Kidney capillary endothelial cell (primary cell): Measurements from ENCODE around the gene ZNF74.
"Not testable (repeated sequence)": the region's sequence is repeated elsewhere in the genome, so short reads cannot be mapped to it uniquely, and the experiment has no call there.

Experiments used
- DNase-seq: peaks from one replicate; pipeline ENCODE4 v3.0.0-alpha.2; 2018; ENCODE audit warnings: low spot score

The ZNF74 gene

GRCh38 chr22:20400606-20401375, 6.8 kb downstream of the ZNF74 start:
- no peak for DNase-seq

- DNase-seq, result no peak
Observed at GRCh38 chr22:20401376-20402014, 7.5 kb downstream of the ZNF74 start.

DNA sequence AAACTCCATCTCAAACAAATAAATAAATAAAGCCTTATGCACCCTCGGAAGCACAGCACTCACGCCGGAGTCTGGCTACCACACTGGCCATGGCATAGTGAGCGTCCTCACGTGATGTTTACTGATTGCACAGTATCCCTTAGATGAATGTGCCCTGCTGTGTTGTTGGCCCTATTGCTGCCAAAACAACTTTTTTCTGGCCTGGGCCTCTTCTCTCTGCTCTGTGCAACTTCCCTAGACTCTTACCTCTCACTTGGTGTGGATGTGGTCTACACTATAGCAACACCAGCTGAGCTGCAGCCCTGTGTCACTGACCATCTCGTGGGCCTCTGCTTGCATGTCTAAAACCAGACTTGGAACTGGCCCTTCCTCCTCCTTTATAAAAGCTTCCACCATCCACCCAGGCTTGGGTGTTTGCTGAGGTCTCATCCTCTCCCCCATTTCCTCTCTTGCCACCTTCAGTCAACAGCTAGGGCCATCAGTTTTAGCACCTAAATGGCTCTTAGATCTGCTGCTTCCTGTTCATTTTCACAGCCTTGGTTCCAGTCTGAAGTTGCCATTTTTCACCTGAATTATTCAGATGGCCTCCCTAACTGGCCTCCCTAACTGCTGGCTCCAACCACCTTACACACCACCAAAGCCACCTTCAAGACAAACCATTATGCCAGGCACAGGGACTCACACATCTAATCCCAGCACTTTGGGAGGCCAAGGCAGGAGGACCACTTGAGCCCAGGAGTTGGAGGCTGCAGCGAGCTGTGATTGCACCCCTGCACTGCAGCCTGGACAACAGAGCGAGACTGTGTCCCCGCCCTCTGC, 9.2 kb downstream of the ZNF74 start:
- DNase-seq, result no peak

GRCh38 chr22:20403779-20404140, 9.8 kb downstream of the ZNF74 start:
- no peak for DNase-seq

- DNase-seq, result no peak
Observed at GRCh38 chr22:20404881-20405280, 10.9 kb downstream of the ZNF74 start.

- DNase-seq, result no peak
Observed at GRCh38 chr22:20405291-20405930, 11.5 kb downstream of the ZNF74 start.

- DNase-seq, result no peak
Observed at GRCh38 chr22:20405931-20406685, 12.2 kb downstream of the ZNF74 start.

DNA sequence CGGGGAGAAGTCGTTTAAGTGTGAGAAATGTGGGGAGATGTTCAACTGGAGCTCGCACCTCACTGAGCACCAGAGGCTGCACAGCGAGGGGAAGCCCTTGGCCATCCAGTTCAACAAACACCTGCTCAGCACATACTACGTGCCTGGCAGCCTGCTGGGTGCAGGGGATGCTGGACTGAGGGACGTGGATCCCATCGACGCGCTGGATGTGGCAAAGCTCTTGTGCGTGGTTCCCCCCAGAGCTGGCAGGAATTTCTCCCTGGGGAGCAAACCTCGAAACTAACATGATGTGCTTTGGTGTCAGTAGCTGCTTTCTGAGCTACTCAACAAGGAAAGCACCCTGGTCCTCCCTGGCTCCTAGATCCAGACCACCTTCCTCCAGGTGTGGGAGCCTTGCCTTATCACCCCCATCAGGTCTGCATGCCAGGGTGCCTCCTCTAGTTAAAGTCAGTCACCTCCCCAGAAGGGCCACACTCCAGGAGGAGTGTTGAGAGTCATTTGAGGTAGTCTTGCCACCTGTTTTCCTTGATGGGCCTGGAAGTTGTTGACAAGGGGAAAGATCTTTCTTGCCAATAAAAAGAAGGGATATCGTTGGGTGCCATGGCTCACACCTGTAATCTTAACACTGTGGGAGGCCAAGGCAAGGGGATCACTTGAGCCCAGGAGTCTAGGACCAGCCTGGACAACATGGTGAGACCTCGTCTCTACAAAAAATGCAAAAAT, 12.9 kb downstream of the ZNF74 start:
- DNase-seq, result no peak

- no peak for DNase-seq
Observed at GRCh38 chr22:20407829-20408228, 13.9 kb downstream of the ZNF74 start.

DNA sequence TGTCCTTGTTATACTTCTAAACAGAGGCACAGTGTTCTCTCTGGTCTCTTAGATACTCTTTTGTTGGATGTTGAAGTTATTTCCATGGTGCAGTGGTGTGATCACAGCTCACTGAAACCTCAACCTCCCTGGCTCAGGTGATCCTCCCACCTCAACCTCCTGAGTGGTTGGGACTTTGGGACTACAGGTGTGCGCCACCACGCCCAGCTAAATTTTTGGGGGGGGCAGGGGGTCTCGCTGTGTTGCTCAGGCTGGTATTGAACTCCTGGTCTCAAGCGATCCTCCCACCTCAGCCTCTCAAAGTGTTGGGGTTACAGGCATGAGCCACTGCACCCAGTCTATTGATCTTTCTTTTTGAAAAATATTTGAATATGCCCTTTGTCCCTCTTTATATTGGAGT, 14.9 kb downstream of the ZNF74 start:
- DNase-seq, result no peak

GRCh38 chr22:20409385-20409784, 15.4 kb downstream of the ZNF74 start:
- DNase-seq, result not testable (repeated sequence)

- no peak for DNase-seq
Observed at GRCh38 chr22:20412474-20413216, 18.7 kb downstream of the ZNF74 start.

DNA sequence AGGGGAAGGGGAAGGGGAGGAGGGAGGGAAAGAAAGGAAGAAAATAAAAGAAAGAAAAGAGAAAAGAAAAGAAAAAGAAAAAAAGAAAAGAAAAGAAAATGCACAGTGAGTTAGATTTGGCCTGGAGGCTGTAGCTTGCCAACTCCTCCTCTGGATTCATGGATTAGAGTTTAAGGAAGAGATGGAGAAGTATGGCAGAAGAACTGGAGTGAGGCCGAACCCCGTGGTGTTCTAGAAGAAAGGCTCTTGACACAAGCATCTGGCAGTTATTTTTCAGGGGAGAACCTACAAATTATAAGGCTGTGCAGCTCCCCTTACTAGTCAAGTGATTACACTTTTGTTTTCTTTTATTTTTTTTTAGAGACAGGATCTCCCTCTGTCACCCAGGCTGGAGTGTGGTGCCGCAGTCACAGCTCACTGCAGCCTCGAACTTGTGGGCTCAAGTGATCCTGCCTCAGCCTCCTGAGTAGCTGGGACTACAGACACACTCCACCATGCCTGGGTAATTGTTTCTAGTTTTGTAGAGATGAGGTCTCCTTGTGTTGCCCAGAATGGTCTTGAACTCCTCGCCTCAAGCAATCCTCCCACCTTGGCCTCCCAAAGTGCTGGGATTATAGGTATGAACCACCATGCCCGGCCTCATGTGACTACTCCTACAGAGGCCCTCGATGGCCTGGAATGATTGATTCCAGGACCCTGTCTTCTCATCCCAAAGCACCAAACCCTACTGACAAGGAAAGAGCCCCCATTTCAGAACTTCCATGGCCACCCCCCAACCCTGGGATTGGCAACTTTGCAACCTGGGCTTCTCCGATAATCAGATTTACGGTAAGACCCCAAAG, 19.5 kb downstream of the ZNF74 start:
- DNase-seq, result no peak

DNA sequence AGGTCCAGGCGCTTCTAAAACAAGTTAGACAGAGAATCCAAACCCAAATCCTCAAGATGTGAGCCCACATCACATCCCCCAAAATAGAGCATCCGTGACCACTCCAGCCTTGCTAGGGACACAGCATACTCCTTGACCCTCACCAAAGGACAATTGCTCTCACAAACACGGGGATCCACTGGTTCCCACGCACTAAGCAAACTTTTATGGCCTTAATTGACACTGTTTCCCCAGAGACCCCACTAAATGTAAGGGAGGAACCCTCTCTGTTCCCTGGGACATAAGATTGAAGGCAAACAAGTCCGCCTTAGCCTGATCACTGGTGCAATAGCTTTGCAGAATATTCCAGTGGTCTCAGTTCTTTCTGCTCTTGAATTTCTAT, 20.1 kb downstream of the ZNF74 start:
- no peak for DNase-seq

DNA sequence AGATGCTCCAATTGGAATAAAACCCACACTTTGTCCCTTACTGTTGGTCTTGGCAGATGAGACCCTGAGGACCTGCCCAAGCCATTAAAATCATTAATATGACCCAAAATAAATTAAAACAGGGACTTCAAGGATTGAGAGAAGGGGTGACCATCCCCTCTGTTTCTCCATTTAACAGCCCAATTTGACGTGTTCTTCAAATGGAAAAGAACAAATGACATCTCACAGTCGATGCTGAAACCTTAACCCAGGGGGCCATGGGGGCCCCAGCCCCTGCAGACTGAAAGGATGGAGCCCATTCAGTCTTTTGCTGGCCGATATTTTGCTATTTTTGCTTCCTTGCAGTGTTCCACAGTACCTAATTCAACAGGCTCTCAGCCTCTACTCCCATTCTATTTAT, 20.5 kb downstream of the ZNF74 start:
- no peak for DNase-seq

GRCh38 chr22:20415241-20415640, 21.3 kb downstream of the ZNF74 start:
- DNase-seq, result not testable (repeated sequence)

GRCh38 chr22:20415699-20416098, 21.7 kb downstream of the ZNF74 start:
- not testable (repeated sequence) for DNase-seq

GRCh38 chr22:20418211-20418788, 24.3 kb downstream of the ZNF74 start:
- DNase-seq, result peak; percentile 72

- no peak for DNase-seq
Observed at GRCh38 chr22:20419664-20419951, 25.7 kb downstream of the ZNF74 start.
